Testis (tissue), 3 donors: ENCODE measurements around the gene PCED1A. TPM values are rescaled to one million over a fixed set of nuclear protein-coding genes. Genes with fewer than 3 reads are reported as not detected.

Experiments
- DNase-seq: peaks from one replicate; pipeline ENCODE4 v3.0.0-alpha.2; 2019
- H3K27ac ChIP-seq, 2 donors: fragments of 200-600 bp; sonication (generic); one replicate each; pipeline ENCODE4 v1.5.1; 2019
- H3K27me3 ChIP-seq: fragments of 200-600 bp; sonication (generic); one replicate; pipeline ENCODE4 v1.5.1; 2019
- H3K36me3 ChIP-seq: fragments of 200-600 bp; sonication (generic); one replicate; pipeline ENCODE4 v1.5.1; 2017; ENCODE audit warnings: low read depth; ENCODE audit errors: missing control alignments
- H3K4me1 ChIP-seq: fragments of 200-600 bp; sonication (generic); one replicate; pipeline ENCODE4 v1.5.1; 2019
- H3K4me3 ChIP-seq, 2 donors: fragments of 200-600 bp; sonication (generic); one replicate each; pipeline ENCODE4 v1.5.1; 2017 to 2019
- H3K9me3 ChIP-seq: fragments of 200-600 bp; sonication (generic); one replicate; pipeline ENCODE4 v1.5.1; 2017
- POLR2A ChIP-seq: fragments of 450-650 bp; IDR thresholded peaks from one replicate; pipeline ENCODE4 v1.6.1; 2017; ENCODE audit warnings: antibody characterized with exemption, mild to moderate bottlenecking, moderate library complexity
- WGBS, 2 donors: methylation state at CpG; one replicate each; pipeline ENCODE4 v1.1.5; 2018; 5-methylcytosine and 5-hydroxymethylcytosine counted together
- intact Hi-C: fragments of 100-400 bp; cut with DNase I; formaldehyde crosslinking; loops from one replicate; pipeline ENCODE4 v1.15.1; 2023; ENCODE audit warnings: low total_unique reads
- polyA plus RNA-seq: library from polyadenylated mRNA; stranded (reverse); fragments of 350-450 nt; fragmentation: Illumina TruSeq; extraction: RNeasy Lipid Tissue Mini Kit (QIAGEN cat#74804); gene quantifications from one replicate; pipeline ENCODE4 v1.2.3, GENCODE V29; 2014; ENCODE audit warnings: low read depth, low replicate concordance; ENCODE audit not compliant: insufficient read depth
- total RNA-seq, 2 donors: library from RNA; depleted of rRNA; stranded (reverse); fragments of >200 nt; gene quantifications; one replicate each; pipeline ENCODE4 v1.2.3, GENCODE V29; 2016
- TF ChIP-seq, protein P1 (sequence below), 3 experiments: fragments of 450-650 bp in 2 of 3; fragments of 200-600 bp in 1 of 3; sonication (generic) in 1 of 3; IDR thresholded peaks; one replicate each; pipeline ENCODE4 v1.5.1; 2016 to 2019; ENCODE audit warnings: antibody characterized with exemption in 3 of 3, mild to moderate bottlenecking in 2 of 3, moderate library complexity in 1 of 3

The PCED1A gene
- total and polyA plus RNA-seq, 3 donors from 2014 or later, result 20.8 to 51.1 (median 46.0) TPM

DNA sequence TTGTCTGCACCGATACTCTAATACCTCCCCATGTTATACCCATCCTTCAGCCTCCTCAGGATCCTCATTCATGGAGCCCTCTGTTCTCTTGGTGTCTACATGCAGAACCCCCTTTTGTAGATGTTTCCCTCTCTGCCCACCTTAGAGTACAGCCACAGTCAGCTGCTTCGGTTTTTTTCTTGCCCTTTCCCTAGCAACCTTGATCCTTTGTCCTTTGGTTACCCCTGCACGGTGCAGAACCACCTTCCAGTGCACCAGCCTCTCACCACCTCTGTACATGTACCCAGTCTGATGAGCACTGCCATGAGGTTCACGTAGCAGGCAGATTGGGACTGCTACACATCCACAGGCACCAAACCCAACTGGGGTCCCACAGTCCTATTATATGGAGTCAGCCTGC lies 7.3 kb upstream of the PCED1A start:
- intact Hi-C loops, result no loop called here
- TF ChIP-seq, protein P1, sequence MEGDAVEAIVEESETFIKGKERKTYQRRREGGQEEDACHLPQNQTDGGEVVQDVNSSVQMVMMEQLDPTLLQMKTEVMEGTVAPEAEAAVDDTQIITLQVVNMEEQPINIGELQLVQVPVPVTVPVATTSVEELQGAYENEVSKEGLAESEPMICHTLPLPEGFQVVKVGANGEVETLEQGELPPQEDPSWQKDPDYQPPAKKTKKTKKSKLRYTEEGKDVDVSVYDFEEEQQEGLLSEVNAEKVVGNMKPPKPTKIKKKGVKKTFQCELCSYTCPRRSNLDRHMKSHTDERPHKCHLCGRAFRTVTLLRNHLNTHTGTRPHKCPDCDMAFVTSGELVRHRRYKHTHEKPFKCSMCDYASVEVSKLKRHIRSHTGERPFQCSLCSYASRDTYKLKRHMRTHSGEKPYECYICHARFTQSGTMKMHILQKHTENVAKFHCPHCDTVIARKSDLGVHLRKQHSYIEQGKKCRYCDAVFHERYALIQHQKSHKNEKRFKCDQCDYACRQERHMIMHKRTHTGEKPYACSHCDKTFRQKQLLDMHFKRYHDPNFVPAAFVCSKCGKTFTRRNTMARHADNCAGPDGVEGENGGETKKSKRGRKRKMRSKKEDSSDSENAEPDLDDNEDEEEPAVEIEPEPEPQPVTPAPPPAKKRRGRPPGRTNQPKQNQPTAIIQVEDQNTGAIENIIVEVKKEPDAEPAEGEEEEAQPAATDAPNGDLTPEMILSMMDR (IDR thresholded peaks at IDR 0.05), result no peak
- no peak for TF ChIP-seq POLR2A
- no peaks in the 10 kb centered on the region for H3K36me3 ChIP-seq

GRCh38 chr20:2846698-2847097 lies 6.2 kb upstream of the PCED1A start:
- Histone ChIP-seq H3K27me3 (no peaks in the 10 kb centered on the region), H3K9me3 (no peaks in the 10 kb centered on the region), H3K36me3 (no peaks in the 10 kb centered on the region), H3K4me3 (no peak overlapping the region), H3K27ac (no peak overlapping the region), H3K4me1 (peaks cover 2% of the 10 kb centered on the region)
- no peak for DNase-seq
- TF ChIP-seq, protein P1 (IDR thresholded peaks at IDR 0.05), result no peak
- intact Hi-C loops, result no loop called here
- WGBS, 2 donors, result 90 to 94% methylated on average over 5 of the region's 5 CpGs

More for the DNA sequence above, 7.3 kb upstream of the PCED1A start:
- no peak for DNase-seq
- Histone ChIP-seq H3K9me3 (no peaks in the 10 kb centered on the region), H3K27ac (no peak overlapping the region), H3K4me1 (no peaks in the 10 kb centered on the region), H3K4me3 (no peak overlapping the region), H3K27me3 (no peaks in the 10 kb centered on the region)
- WGBS, 2 donors, result 86 to 94% methylated on average over 4 of the region's 4 CpGs

DNA sequence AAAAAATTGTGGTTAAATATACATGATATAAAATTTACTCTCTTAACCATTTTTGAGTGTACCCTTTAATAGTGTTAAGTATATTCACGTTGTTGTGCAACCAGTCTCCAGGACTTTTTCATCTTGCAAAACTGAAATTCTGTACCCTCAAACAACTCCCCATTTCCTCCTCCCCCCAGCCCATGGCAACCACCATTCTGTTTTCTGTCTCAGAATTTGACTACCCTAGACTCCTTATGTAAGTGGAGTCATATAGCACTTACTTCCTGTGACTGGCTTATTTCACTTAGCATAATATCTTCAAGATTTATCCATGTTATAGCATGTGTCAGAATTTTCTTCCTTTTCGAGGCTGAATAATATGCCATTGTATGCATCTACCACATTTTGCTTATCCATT lies 5.2 kb upstream of the PCED1A start:
- H3K27ac ChIP-seq, result no peak overlapping the region
- H3K4me1 ChIP-seq, result peaks cover 8% of the 10 kb centered on the region
- no peak for DNase-seq
- H3K4me3 ChIP-seq, result no peak overlapping the region
- H3K27me3 ChIP-seq, result no peaks in the 10 kb centered on the region
- TF ChIP-seq, protein P1 (IDR thresholded peaks at IDR 0.05), result no peak
- TF ChIP-seq POLR2A, result no peak
- no peaks in the 10 kb centered on the region for H3K9me3 ChIP-seq
- H3K36me3 ChIP-seq, result no peaks in the 10 kb centered on the region
- WGBS, 2 donors, result 86 to 88% methylated on average over 2 of the region's 2 CpGs
- intact Hi-C loops, result no loop called here

DNA sequence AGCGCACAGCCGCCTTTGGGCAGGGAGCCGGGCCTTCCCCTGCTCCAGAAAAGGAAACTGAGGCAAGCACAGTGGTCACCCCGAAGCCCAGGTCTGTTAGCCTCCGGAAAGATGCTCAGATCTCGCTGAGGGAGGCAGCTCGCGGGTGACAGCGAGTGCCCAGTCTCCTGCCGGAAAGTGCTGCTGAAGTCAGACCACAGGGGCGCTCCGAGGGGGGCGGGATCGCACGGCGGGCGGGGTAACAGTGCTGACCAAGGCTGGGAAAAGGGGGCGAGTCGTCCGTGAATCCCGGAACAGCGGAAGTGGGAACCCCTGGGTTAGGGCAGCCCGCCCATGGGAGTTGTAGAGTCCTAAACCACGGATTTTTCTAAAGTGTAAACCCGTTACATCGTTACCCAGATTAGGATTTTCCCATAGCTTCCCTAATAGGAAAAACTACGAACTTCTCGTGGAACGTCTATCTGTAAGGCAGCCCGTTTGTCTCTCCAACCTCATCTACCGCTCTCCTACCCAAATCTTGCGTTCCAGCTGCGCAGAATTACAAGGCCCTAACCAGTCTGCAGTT lies 594 bp upstream of the PCED1A start:
- Histone ChIP-seq H3K9me3 (no peaks in the 10 kb centered on the region), H3K27me3 (no peaks in the 10 kb centered on the region), H3K36me3 (no peaks in the 10 kb centered on the region), H3K4me3 (peak overlapping the region; percentile 89 to 93), H3K27ac (peak overlapping the region; percentile 88 to 93), H3K4me1 (peaks cover 14% of the 10 kb centered on the region)
- no peak for TF ChIP-seq POLR2A
- TF ChIP-seq, protein P1 (IDR thresholded peaks at IDR 0.05), result no peak
- DNase-seq, result peak; percentile 73
- intact Hi-C loops, result no loop called here
- WGBS, 2 donors, result 1 to 2% methylated on average over 30 to 33 of the region's 33 CpGs

- no peak for DNase-seq
Measured at GRCh38 chr20:2839732-2840137, 720 bp downstream of the PCED1A start.

More at GRCh38 chr20:2839732-2840137, 720 bp downstream of the PCED1A start:
- peak overlapping the region; percentile 89 to 93 for H3K4me3 ChIP-seq
- no peaks in the 10 kb centered on the region for H3K27me3 ChIP-seq
- H3K36me3 ChIP-seq, result no peaks in the 10 kb centered on the region
- H3K4me1 ChIP-seq, result peaks cover 14% of the 10 kb centered on the region
- 54 to 78% methylated on average over 15 to 20 of the region's 21 CpGs for WGBS, 2 donors
- no peaks in the 10 kb centered on the region for H3K9me3 ChIP-seq
- intact Hi-C loops, result no loop called here
- TF ChIP-seq POLR2A, result no peak
- no peak overlapping the region for H3K27ac ChIP-seq
